H1 (cell line): ENCODE measurements around the gene MYO7B. TPM values are rescaled to one million over a fixed set of nuclear protein-coding genes. Genes with fewer than 3 reads are reported as not detected.

Experiments used
- ASH2L ChIP-seq: fragments of 200-600, 300-600 bp; sonication (generic); IDR thresholded peaks from one replicate; pipeline ENCODE4 v1.7.1; 2017; ENCODE audit warnings: low read length
- GTF2F1 ChIP-seq: IDR thresholded peaks from 2 replicates; pipeline ENCODE4 v1.6.1; 2012; ENCODE audit warnings: low read depth, low read length, improper control_type of control experiment, borderline replicate concordance
- RAD21 ChIP-seq, 2 experiments: IDR thresholded peaks in 1 of 2; conservative IDR thresholded peaks in 1 of 2; 2 replicates each; pipeline ENCODE4 v1.6.1; 2011; ENCODE audit warnings: low read depth in 2 of 2, low read length in 2 of 2, improper control_type of control experiment in 1 of 2, inconsistent platforms in 1 of 2, mild to moderate bottlenecking in 1 of 2, moderate library complexity in 1 of 2
- RFX5 ChIP-seq: IDR thresholded peaks from 2 replicates; pipeline ENCODE4 v1.6.1; 2011; ENCODE audit warnings: low read depth, low read length, improper control_type of control experiment, borderline replicate concordance
- SIRT6 ChIP-seq: IDR thresholded peaks from one replicate; pipeline ENCODE4 v1.7.1; 2012; ENCODE audit warnings: low read length, inconsistent platforms
- SP1 ChIP-seq: IDR thresholded peaks from 2 replicates; pipeline ENCODE4 v1.6.1; 2011; ENCODE audit warnings: low read depth, low read length
- ZNF274 ChIP-seq: IDR thresholded peaks from 2 replicates; pipeline ENCODE4 v1.7.0; 2012; ENCODE audit warnings: low read length, borderline replicate concordance; ENCODE audit errors: extremely low read depth
- polyA plus RNA-seq, 7 experiments: library from polyadenylated mRNA; depleted of rRNA in 3 of 7; stranded (reverse) in 5 of 7; unstranded in 2 of 7; fragments of >200 nt in 5 of 7; fragments of 200-250 nt in 2 of 7; gene quantifications; 1 replicate in 5 of 7; 2 replicates in 1 of 7; 4 replicates in 1 of 7; pipeline versions ENCODE4 v1.2.1 to v1.2.3, GENCODE V29; 2011 to 2013; ENCODE audit warnings: missing spikeins in 2 of 7, mixed read lengths in 2 of 7
- total RNA-seq: library from RNA; stranded (reverse); fragmentation: NEBNext Ultra II Directional; extraction: Animal tissue kit (Norgen Biotek cat#: 25700); gene quantifications from 2 replicates; pipeline ENCODE4 v1.2.1, GENCODE V29; 2021
- TF ChIP-seq, protein P1 (sequence below): fragments of 300-600 bp; sonication (generic); IDR thresholded peaks from 2 replicates; pipeline ENCODE4 v1.7.1; 2012; ENCODE audit warnings: low read length, moderate library complexity, mild to moderate bottlenecking, inconsistent platforms; ENCODE audit not compliant: insufficient replicate concordance

The MYO7B gene
- total and polyA plus RNA-seq, 2 of the 8 experiments (the other 6 are each of a cell fraction or from before 2014, with no cell fraction given) = not detected

DNA sequence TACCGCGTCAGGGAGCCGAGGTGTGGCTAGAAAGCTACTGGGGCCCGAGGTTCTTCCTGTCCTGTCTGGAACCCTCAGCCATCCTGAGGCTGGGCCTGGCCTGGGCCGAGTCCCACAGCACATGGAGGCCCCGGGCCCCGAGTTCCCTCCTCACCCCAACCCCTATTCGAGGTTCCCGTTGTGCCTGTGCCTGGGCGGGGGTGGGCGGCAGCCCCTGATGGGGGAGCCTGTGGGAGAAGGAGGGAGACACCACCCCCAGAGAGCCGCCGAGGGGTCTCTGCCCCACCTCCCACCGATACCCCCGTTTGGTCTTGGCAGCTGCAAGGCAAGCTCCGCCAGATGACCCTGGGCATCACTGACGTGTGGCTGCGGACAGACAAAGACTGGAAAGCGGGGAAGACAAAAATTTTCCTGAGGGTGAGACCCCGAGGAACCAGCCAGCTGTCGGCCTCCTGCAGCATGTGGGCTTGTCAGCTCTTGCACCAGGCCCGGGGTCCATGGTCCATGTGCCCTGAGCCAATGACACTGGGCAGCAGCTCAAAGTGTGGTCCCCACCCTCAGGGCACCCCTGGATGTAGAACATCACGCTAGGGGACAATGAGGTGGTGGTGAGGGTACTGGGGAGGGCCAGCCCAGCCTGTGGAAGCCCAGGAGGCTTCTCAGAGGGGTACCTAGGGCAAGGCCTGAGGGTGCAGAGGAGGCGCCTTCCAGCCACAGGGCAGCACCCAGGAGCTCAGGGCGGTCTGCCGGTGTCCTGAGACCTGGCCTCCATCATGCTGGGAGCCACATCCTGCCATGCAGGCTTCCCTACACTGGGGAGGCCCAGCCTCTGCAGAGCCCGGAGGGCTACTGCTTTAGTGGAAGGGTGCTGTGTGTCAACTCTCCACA is 58.0 kb downstream of the MYO7B start (continued):
- TF ChIP-seq, protein P1, sequence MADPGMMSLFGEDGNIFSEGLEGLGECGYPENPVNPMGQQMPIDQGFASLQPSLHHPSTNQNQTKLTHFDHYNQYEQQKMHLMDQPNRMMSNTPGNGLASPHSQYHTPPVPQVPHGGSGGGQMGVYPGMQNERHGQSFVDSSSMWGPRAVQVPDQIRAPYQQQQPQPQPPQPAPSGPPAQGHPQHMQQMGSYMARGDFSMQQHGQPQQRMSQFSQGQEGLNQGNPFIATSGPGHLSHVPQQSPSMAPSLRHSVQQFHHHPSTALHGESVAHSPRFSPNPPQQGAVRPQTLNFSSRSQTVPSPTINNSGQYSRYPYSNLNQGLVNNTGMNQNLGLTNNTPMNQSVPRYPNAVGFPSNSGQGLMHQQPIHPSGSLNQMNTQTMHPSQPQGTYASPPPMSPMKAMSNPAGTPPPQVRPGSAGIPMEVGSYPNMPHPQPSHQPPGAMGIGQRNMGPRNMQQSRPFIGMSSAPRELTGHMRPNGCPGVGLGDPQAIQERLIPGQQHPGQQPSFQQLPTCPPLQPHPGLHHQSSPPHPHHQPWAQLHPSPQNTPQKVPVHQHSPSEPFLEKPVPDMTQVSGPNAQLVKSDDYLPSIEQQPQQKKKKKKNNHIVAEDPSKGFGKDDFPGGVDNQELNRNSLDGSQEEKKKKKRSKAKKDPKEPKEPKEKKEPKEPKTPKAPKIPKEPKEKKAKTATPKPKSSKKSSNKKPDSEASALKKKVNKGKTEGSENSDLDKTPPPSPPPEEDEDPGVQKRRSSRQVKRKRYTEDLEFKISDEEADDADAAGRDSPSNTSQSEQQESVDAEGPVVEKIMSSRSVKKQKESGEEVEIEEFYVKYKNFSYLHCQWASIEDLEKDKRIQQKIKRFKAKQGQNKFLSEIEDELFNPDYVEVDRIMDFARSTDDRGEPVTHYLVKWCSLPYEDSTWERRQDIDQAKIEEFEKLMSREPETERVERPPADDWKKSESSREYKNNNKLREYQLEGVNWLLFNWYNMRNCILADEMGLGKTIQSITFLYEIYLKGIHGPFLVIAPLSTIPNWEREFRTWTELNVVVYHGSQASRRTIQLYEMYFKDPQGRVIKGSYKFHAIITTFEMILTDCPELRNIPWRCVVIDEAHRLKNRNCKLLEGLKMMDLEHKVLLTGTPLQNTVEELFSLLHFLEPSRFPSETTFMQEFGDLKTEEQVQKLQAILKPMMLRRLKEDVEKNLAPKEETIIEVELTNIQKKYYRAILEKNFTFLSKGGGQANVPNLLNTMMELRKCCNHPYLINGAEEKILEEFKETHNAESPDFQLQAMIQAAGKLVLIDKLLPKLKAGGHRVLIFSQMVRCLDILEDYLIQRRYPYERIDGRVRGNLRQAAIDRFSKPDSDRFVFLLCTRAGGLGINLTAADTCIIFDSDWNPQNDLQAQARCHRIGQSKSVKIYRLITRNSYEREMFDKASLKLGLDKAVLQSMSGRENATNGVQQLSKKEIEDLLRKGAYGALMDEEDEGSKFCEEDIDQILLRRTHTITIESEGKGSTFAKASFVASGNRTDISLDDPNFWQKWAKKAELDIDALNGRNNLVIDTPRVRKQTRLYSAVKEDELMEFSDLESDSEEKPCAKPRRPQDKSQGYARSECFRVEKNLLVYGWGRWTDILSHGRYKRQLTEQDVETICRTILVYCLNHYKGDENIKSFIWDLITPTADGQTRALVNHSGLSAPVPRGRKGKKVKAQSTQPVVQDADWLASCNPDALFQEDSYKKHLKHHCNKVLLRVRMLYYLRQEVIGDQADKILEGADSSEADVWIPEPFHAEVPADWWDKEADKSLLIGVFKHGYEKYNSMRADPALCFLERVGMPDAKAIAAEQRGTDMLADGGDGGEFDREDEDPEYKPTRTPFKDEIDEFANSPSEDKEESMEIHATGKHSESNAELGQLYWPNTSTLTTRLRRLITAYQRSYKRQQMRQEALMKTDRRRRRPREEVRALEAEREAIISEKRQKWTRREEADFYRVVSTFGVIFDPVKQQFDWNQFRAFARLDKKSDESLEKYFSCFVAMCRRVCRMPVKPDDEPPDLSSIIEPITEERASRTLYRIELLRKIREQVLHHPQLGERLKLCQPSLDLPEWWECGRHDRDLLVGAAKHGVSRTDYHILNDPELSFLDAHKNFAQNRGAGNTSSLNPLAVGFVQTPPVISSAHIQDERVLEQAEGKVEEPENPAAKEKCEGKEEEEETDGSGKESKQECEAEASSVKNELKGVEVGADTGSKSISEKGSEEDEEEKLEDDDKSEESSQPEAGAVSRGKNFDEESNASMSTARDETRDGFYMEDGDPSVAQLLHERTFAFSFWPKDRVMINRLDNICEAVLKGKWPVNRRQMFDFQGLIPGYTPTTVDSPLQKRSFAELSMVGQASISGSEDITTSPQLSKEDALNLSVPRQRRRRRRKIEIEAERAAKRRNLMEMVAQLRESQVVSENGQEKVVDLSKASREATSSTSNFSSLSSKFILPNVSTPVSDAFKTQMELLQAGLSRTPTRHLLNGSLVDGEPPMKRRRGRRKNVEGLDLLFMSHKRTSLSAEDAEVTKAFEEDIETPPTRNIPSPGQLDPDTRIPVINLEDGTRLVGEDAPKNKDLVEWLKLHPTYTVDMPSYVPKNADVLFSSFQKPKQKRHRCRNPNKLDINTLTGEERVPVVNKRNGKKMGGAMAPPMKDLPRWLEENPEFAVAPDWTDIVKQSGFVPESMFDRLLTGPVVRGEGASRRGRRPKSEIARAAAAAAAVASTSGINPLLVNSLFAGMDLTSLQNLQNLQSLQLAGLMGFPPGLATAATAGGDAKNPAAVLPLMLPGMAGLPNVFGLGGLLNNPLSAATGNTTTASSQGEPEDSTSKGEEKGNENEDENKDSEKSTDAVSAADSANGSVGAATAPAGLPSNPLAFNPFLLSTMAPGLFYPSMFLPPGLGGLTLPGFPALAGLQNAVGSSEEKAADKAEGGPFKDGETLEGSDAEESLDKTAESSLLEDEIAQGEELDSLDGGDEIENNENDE = no peak
- TF ChIP-seq ZNF274 = no peak
- no peak for TF ChIP-seq RFX5
- no peak for TF ChIP-seq RAD21 (IDR thresholded peaks at IDR 0.05 in 1 of 2, conservative IDR thresholded peaks at IDR 0.05 in 1 of 2; ENCODE audit: low read depth in 2 of 2, low read length in 2 of 2)
- no peak for TF ChIP-seq SIRT6
- TF ChIP-seq ASH2L = no peak
- TF ChIP-seq GTF2F1 = no peak
- no peak for TF ChIP-seq SP1
